ENCODE measurements around the gene PRSS23.

The PRSS23 gene

DNA sequence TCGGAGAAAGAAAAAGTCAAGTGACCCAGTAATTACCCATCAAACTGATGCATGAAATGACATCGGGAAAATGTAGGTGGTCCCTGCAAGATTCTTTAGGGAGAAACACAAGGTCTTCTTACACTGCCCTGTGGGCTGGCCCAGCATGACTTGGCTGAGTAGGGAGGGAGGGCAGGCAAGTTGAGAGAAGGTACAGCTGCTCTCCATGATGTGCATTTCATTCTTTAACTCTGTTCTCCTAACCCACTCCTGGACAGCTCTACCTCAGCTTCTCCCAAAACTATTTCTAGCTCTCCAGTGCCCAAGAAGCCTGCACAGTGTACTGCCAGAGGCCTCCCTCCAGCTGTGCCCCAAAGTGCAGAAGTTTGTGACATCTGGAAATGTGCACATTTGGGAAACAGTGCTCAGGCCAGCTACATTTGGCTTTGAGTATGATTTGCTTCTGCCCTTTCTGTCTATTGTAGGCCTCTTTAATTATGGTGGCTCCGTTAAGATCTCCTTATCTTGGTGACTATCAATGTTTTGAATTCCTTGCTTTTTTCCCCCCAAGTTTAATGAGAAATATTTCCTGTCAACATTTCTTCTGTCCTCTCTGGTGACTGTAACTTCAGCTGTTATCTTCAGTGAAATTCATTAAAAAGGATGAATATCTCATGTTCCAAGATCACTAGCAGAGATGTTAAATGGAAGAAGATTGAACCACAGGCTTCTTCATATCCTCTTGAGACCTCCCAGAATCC is 26.7 kb upstream of the PRSS23 start:
- no peaks in the 10 kb centered on the region for H3K36me3 ChIP-seq (ENCODE audit: control insufficient read depth, insufficient read depth, low read length)
- H3K9ac ChIP-seq (ENCODE audit: low read depth, low read length): no peak overlapping the region
- no peaks in the 10 kb centered on the region for H3K27me3 ChIP-seq (ENCODE audit: control insufficient read depth, insufficient read depth, low read length)
- no peaks in the 10 kb centered on the region for H3K9me3 ChIP-seq (ENCODE audit: control insufficient read depth, insufficient read depth, low read length)
- no peaks in the 10 kb centered on the region for H3K4me1 ChIP-seq (ENCODE audit: control insufficient read depth, insufficient read depth, low read length)
- H3K4me3 ChIP-seq (ENCODE audit: low read depth, low read length): no peak overlapping the region

DNA sequence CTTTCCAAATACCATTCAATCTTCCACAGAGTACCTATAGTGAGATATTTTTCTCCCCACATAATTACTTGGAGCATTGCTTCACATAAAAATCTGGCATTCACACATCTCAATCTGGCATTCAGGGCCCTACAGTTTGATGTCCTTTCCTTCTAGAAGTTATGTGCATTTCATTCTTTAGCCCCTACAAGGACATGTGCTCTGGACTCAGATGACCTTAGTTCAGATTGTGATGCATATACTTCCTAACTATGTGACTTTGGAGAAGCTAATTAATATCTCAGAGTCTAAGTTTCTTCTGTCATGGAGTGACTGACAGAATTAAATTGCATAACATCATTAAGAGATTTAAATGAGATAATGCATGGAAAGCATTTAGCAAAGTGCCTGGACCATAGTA is 25.9 kb upstream of the PRSS23 start:
- no peaks in the 10 kb centered on the region for H3K9me3 ChIP-seq (ENCODE audit: control insufficient read depth, insufficient read depth, low read length)
- no peaks in the 10 kb centered on the region for H3K27me3 ChIP-seq (ENCODE audit: control insufficient read depth, insufficient read depth, low read length)
- no peaks in the 10 kb centered on the region for H3K4me1 ChIP-seq (ENCODE audit: control insufficient read depth, insufficient read depth, low read length)
- H3K4me3 ChIP-seq (ENCODE audit: low read depth, low read length): no peak overlapping the region
- no peak overlapping the region for H3K9ac ChIP-seq (ENCODE audit: low read depth, low read length)
- no peaks in the 10 kb centered on the region for H3K36me3 ChIP-seq (ENCODE audit: control insufficient read depth, insufficient read depth, low read length)

DNA sequence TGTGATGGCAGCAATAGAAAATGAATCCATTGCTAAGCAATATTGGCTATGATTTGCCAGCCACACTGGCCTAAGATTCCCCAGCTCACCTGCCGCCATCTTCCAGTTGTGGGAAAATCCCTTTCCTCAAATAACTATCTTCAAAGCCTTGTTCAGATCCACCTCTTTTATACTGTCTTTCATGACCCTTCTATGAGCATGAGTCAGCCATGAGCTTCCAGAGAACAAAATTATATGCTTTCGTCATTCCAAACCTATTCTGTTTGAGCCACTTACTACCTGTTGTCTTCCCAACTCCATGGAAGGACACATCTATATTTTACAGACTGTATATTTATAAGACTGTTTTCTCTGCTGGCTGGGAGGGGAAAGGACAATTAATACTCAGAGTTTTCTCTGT is 25.0 kb upstream of the PRSS23 start:
- no peaks in the 10 kb centered on the region for H3K36me3 ChIP-seq (ENCODE audit: control insufficient read depth, insufficient read depth, low read length)
- H3K4me3 ChIP-seq (ENCODE audit: low read depth, low read length): no peak overlapping the region
- H3K4me1 ChIP-seq (ENCODE audit: control insufficient read depth, insufficient read depth, low read length): no peaks in the 10 kb centered on the region
- no peaks in the 10 kb centered on the region for H3K9me3 ChIP-seq (ENCODE audit: control insufficient read depth, insufficient read depth, low read length)
- H3K9ac ChIP-seq (ENCODE audit: low read depth, low read length): no peak overlapping the region
- no peaks in the 10 kb centered on the region for H3K27me3 ChIP-seq (ENCODE audit: control insufficient read depth, insufficient read depth, low read length)

DNA sequence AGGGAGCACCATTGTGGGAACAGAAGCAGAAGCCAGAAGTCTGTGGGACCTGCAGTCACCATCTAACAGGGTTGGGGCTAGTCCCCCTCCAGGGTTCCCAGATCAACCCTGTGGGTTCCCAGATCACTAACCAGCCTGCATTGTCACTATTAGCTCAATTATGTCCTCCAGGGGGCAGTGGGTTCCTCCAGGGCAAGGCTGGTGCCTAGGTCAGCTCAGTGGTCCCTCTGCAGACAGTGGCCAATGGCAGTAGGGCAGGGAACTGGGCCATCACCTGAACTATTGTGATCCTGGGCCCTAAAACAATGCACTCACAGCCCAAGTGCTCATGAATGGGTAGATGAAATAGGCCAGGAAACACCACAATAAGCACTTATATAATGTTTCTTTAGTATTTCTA is 18.8 kb upstream of the PRSS23 start:
- Histone ChIP-seq H3K4me3 (ENCODE audit: low read depth, low read length) (no peak overlapping the region), H3K9ac (ENCODE audit: low read depth, low read length) (no peak overlapping the region), H3K4me1 (ENCODE audit: control insufficient read depth, insufficient read depth, low read length) (no peaks in the 10 kb centered on the region), H3K9me3 (ENCODE audit: control insufficient read depth, insufficient read depth, low read length) (no peaks in the 10 kb centered on the region), H3K27me3 (ENCODE audit: control insufficient read depth, insufficient read depth, low read length) (no peaks in the 10 kb centered on the region), H3K36me3 (ENCODE audit: control insufficient read depth, insufficient read depth, low read length) (no peaks in the 10 kb centered on the region)

DNA sequence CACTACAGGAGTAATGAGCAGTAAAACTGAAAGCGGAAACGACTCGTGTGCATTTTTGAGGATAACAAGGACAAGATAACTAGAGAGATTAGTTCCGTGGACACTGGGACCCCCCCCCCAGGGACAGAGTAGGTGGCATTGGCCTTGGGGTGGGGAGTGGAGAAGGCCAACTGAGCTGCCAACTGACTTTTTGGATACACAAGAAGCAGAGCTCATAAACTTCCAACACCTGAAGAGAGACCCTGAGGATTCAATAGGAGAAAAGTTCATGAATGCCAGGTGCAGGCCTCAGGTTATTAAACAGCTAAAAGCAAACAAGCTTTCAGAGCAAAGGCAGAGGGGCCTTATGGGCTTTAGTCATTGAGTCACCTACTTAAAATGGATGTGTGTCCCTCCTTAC is 17.6 kb upstream of the PRSS23 start:
- no peak overlapping the region for H3K9ac ChIP-seq (ENCODE audit: low read depth, low read length)
- H3K27me3 ChIP-seq (ENCODE audit: control insufficient read depth, insufficient read depth, low read length): no peaks in the 10 kb centered on the region

DNA sequence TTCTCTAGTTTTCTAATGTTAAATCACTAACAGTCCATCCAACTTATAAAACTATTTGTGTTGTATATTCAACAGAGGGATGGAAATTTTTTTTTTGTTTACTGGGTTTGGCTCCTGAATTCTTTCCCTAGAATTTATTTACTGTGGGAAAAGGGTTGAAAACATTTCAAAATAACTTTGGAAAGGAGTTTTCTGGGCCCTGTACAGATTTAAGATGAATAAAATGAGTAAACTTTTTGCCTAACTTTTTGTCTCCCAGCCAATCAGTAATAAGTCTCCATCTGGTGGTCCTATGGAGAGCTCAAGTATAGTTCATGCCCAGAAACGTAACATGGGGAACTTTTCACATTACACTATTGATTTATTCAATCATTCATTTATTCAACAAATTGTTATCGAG is 16.7 kb upstream of the PRSS23 start:
- Histone ChIP-seq H3K4me3 (ENCODE audit: low read depth, low read length) (no peak overlapping the region), H3K9ac (ENCODE audit: low read depth, low read length) (no peak overlapping the region), H3K4me1 (ENCODE audit: control insufficient read depth, insufficient read depth, low read length) (no peaks in the 10 kb centered on the region), H3K36me3 (ENCODE audit: control insufficient read depth, insufficient read depth, low read length) (no peaks in the 10 kb centered on the region), H3K27me3 (ENCODE audit: control insufficient read depth, insufficient read depth, low read length) (no peaks in the 10 kb centered on the region), H3K9me3 (ENCODE audit: control insufficient read depth, insufficient read depth, low read length) (no peaks in the 10 kb centered on the region)

More for the DNA sequence above, 17.6 kb upstream of the PRSS23 start:
- Histone ChIP-seq H3K4me1 (ENCODE audit: control insufficient read depth, insufficient read depth, low read length) (no peaks in the 10 kb centered on the region), H3K36me3 (ENCODE audit: control insufficient read depth, insufficient read depth, low read length) (no peaks in the 10 kb centered on the region), H3K9me3 (ENCODE audit: control insufficient read depth, insufficient read depth, low read length) (no peaks in the 10 kb centered on the region), H3K4me3 (ENCODE audit: low read depth, low read length) (no peak overlapping the region)

DNA sequence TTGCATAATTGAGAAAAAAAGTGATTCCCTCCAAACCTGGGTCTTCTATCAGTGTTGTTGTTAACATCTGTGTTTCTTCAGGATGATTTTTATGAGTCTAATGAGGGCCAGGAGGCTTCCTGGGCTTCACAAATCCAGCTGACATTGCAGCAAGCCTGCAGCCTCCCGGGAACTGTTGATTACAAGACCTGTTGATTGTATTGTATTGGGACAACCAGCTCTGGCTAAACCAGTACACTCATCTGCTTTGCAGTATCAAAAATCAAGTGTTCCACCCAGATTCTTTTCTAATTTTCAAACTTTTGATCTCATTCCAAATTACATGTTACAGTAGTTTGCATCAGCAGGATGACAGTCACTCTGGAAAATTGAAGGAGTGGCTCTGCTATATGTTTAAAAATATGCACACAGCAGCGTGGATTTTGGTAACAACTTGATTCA is 16.1 kb upstream of the PRSS23 start:
- Histone ChIP-seq H3K9ac (ENCODE audit: low read depth, low read length) (no peak overlapping the region), H3K4me1 (ENCODE audit: control insufficient read depth, insufficient read depth, low read length) (no peaks in the 10 kb centered on the region), H3K27me3 (ENCODE audit: control insufficient read depth, insufficient read depth, low read length) (no peaks in the 10 kb centered on the region), H3K36me3 (ENCODE audit: control insufficient read depth, insufficient read depth, low read length) (no peaks in the 10 kb centered on the region), H3K9me3 (ENCODE audit: control insufficient read depth, insufficient read depth, low read length) (no peaks in the 10 kb centered on the region), H3K4me3 (ENCODE audit: low read depth, low read length) (no peak overlapping the region)

DNA sequence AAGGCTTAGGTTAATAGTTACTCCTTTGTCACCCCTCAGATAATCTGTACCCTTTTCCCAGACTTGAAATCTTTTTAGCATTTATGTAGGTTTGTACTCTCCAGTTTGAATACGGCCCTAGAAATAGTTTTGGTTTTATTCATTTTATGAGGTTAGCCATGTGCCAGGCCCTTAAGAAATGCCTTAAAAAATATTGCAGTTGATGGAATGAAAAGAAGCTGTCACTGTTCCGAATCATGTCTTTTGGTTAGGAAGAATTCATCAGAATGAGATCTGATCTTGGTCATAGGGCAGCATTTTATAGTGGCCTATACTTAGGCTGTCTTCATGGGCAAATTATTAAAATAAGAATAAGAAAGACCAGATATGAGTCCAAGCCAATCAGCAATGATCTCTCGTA is 14.8 kb upstream of the PRSS23 start:
- Histone ChIP-seq H3K9me3 (ENCODE audit: control insufficient read depth, insufficient read depth, low read length) (no peaks in the 10 kb centered on the region), H3K9ac (ENCODE audit: low read depth, low read length) (no peak overlapping the region), H3K4me3 (ENCODE audit: low read depth, low read length) (no peak overlapping the region), H3K36me3 (ENCODE audit: control insufficient read depth, insufficient read depth, low read length) (no peaks in the 10 kb centered on the region), H3K4me1 (ENCODE audit: control insufficient read depth, insufficient read depth, low read length) (no peaks in the 10 kb centered on the region), H3K27me3 (ENCODE audit: control insufficient read depth, insufficient read depth, low read length) (no peaks in the 10 kb centered on the region)

DNA sequence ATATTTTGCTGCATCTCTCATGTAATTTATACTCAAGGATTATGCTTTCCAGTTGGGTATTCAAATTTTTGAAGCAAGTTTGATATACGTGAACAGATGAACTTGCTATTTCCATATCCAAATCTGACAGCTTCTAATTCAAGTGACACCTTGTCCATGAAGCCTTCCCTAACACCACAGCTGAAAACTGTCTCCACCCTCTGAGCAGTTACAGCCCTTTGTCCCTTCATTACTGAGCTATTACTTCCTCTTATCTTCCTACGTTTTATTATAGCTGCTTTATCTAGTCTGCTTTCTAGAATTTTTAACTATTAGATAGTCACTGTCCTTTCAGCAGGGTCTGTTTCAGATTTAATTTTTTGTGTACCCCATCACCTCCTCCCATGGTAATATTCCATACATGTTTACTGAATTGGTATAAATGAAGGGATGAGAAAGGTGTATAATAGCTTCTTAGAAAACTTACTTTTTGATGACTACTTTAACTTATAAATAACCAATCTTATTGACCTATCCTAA is 13.3 kb upstream of the PRSS23 start:
- Histone ChIP-seq H3K9me3 (ENCODE audit: control insufficient read depth, insufficient read depth, low read length) (no peaks in the 10 kb centered on the region), H3K4me1 (ENCODE audit: control insufficient read depth, insufficient read depth, low read length) (no peaks in the 10 kb centered on the region), H3K27me3 (ENCODE audit: control insufficient read depth, insufficient read depth, low read length) (no peaks in the 10 kb centered on the region), H3K9ac (ENCODE audit: low read depth, low read length) (no peak overlapping the region), H3K4me3 (ENCODE audit: low read depth, low read length) (no peak overlapping the region), H3K36me3 (ENCODE audit: control insufficient read depth, insufficient read depth, low read length) (no peaks in the 10 kb centered on the region)

DNA sequence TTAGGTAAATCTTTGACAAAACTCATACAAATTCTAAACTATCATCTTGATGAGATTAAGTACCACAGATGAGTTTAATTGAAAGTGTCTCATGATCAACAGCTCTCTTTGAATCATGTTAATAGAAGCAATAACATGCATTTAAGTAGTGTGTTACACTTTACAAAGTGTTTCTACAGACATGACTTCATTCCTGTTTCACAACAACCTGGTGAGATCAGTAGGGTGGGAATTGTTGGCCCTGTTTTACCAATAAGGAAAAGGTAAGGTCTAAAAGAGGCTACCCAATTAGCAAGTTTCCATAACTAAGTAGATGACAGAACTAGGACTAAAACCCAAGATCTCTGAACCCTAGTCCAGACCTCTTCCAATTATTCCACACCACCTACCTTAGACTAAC is 12.7 kb upstream of the PRSS23 start:
- Histone ChIP-seq H3K4me1 (ENCODE audit: control insufficient read depth, insufficient read depth, low read length) (no peaks in the 10 kb centered on the region), H3K27me3 (ENCODE audit: control insufficient read depth, insufficient read depth, low read length) (no peaks in the 10 kb centered on the region), H3K9me3 (ENCODE audit: control insufficient read depth, insufficient read depth, low read length) (no peaks in the 10 kb centered on the region), H3K4me3 (ENCODE audit: low read depth, low read length) (no peak overlapping the region), H3K36me3 (ENCODE audit: control insufficient read depth, insufficient read depth, low read length) (no peaks in the 10 kb centered on the region), H3K9ac (ENCODE audit: low read depth, low read length) (no peak overlapping the region)

DNA sequence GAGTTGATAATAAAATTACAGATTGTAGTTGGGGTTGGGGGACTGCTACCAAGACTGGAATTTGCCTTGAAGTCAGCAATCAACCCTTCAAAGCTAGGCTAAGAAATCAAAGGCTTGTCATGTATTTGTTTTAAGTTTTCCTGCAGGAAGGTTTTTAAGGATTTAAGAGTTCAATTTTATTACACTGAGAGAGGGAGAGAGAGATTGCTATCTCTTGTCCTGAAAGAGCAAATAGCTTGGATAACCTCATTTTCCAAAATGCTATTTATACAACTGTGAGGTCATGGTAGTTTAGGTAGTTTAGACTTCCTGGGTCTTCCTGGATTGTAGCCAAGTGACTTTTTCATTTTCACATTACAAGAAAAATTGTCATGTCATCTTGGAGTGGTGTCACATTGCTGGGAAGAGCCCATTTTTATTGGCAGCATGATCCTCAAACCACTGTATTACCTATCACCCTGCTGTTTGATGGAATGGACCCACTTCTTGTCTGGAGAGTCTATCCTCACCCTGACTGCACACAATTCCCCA is 10.1 kb upstream of the PRSS23 start:
- Histone ChIP-seq H3K9me3 (ENCODE audit: control insufficient read depth, insufficient read depth, low read length) (no peaks in the 10 kb centered on the region), H3K9ac (ENCODE audit: low read depth, low read length) (no peak overlapping the region), H3K4me1 (ENCODE audit: control insufficient read depth, insufficient read depth, low read length) (no peaks in the 10 kb centered on the region), H3K36me3 (ENCODE audit: control insufficient read depth, insufficient read depth, low read length) (no peaks in the 10 kb centered on the region), H3K4me3 (ENCODE audit: low read depth, low read length) (no peak overlapping the region), H3K27me3 (ENCODE audit: control insufficient read depth, insufficient read depth, low read length) (no peaks in the 10 kb centered on the region)
